WTC11 (cell line): ENCODE results near the gene RNF145.

Source experiments
- CTCF ChIP-seq: fragments of 200-600 bp; IDR thresholded peaks from 2 replicates; pipeline ENCODE4 v1.8.0; 2022; ENCODE audit warnings: antibody characterized with exemption
- ZNF671 ChIP-seq: fragments of 250-450 bp; sonication (Bioruptor Pico); IDR thresholded peaks from 2 replicates; pipeline ENCODE4 v1.8.0; 2021; ENCODE audit warnings: mild to moderate bottlenecking
- TF ChIP-seq, protein P1 (sequence below): sonication (generic); formaldehyde crosslinking; conservative IDR thresholded peaks from 2 replicates; pipeline ENCODE4 v1.8.1; 2022; ENCODE audit warnings: mild to moderate bottlenecking, missing genetic modification reagents

- TF ChIP-seq ZNF671 (CRISPR knock-in tag) = no peak
- TF ChIP-seq, protein P1, sequence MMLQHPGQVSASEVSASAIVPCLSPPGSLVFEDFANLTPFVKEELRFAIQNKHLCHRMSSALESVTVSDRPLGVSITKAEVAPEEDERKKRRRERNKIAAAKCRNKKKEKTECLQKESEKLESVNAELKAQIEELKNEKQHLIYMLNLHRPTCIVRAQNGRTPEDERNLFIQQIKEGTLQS (CRISPR knock-in tag) = no peak
- no peak for TF ChIP-seq CTCF
These were observed 10.9 kb upstream of the RNF145 start for GRCh38 chr5:159220206-159220605.
